AG10803 (cell line): ENCODE measurements around the gene IGF2BP2.

Experiments used
- DNase-seq: peaks from one replicate; pipeline ENCODE4 v3.0.0; 2010; ENCODE audit warnings: low read depth
- H3K4me3 ChIP-seq: 2 replicates; pipeline ENCODE4 v1.5.1; 2011; ENCODE audit warnings: mild to moderate bottlenecking, low read length, control low read depth
- CTCF ChIP-seq: conservative IDR thresholded peaks from 2 replicates; pipeline ENCODE4 v1.5.1; 2011; ENCODE audit warnings: mild to moderate bottlenecking, low read length, control low read depth, inconsistent platforms

The IGF2BP2 gene

DNA sequence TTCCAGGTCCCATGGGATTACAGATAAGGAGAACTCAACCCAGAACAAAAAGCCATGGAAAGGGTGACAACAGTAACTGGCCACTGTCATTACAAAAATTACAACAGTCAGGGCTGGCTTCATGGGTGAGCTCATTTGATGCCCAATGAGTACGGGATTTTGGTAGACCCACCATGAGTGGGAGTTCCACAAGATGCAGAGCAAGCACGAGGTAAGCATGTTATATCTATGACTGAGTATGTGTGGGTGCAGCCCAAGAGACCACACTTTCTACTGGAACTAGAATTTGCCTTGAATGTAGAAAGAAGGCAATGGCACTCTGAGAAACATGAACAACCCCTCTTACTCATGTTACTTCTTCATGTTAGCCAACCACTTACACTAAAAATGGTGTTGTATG is 83.3 kb downstream of the IGF2BP2 start:
- DNase-seq: no peak
- TF ChIP-seq CTCF: no peak
- no peak overlapping the region for H3K4me3 ChIP-seq

DNA sequence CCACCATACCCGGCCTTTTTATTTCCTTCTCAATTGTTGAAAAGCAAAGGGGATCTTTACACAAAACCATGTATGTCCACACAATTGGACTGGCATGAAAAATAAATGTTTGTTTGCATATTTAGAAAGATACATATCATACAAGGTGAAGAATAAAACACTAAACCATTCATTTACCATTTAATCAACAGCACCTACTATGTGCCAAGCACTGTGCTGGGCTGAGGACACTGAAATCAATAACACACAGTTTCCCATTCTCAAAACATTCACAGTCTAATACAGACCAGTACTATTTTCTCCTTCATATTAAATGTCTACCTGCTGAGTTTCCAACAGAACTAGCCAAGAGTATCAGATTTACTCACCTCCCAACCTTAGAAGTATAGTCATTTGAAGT is 84.7 kb downstream of the IGF2BP2 start:
- H3K4me3 ChIP-seq: no peak overlapping the region
- TF ChIP-seq CTCF: no peak
- DNase-seq: no peak

DNA sequence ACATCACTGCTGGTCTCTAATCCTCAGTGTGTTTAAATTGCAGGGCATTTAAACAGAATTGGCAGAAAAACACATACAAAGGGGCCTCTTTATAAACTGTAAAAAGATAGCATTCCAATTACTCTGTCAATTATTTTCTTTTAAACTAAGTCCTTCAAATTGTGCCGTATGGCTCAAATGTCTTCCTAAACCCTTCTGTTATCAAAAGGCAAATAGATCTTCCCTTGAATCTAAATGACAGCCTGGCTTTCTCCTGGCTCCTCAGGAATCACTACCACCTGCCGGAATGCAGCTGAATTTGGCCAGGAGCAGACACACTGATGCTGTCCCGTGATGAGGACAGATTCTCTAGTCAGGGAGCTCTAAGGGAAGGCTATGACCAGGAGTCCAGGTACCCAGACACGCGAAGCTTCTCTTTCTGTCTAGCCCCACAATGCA is 85.6 kb downstream of the IGF2BP2 start:
- no peak for DNase-seq
- no peak overlapping the region for H3K4me3 ChIP-seq
- no peak for TF ChIP-seq CTCF

- TF ChIP-seq CTCF: no peak
- H3K4me3 ChIP-seq: no peak overlapping the region
Observed at GRCh38 chr3:185737740-185738680, 86.8 kb downstream of the IGF2BP2 start.

DNA sequence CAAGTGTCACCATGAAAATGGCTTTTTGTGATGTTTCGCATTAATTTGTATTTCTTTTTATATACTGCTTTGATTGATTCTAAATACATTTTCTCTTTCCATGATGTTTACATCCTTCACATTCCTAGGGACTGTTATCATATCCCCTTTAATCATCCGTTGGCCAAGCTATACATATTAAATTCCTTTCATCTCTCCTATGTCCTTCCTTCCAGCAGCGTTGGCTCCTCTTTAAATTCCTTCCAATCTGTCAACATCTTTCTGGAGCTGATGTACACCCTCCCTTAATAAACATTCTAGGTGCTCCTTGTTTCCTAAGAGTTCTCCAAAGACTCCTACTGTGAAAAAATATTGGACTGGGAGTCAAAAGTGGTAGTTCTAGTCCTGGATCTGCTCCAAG is 87.8 kb downstream of the IGF2BP2 start:
- TF ChIP-seq CTCF: no peak
- H3K4me3 ChIP-seq: no peak overlapping the region
- peak; percentile 65 for DNase-seq

More at GRCh38 chr3:185737740-185738680, 86.8 kb downstream of the IGF2BP2 start:
- no peak for DNase-seq

DNA sequence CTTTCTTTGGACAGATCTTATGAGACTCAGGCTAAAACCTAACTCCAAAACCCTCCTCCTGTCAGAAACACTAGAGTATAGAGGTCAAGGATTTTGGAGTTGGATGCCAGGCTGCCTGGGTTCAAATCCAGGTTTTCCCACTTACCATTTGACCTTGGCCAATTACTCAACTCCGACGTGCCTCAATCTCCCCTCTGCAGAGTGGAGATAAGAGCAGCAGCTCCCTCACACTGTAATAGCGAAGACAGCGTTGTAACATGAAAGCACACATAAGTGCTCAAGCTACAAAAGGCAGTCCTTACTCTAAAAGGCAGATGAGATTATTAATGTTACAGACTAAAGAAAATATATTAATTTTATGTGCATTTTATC is 90.1 kb downstream of the IGF2BP2 start:
- H3K4me3 ChIP-seq: no peak overlapping the region
- TF ChIP-seq CTCF: no peak
- no peak for DNase-seq
